ENCODE data around the gene ADAMTS8. TPM values are rescaled to one million over a fixed set of nuclear protein-coding genes. Genes with fewer than 3 reads are reported as not detected.
A peak's percentile ranks its signal among the peaks of the same experiment; 100 is the strongest.

ADAMTS8 gene
- total RNA-seq, 6 experiments from 2014 or later = 0.11 TPM; not detected in 5

DNA sequence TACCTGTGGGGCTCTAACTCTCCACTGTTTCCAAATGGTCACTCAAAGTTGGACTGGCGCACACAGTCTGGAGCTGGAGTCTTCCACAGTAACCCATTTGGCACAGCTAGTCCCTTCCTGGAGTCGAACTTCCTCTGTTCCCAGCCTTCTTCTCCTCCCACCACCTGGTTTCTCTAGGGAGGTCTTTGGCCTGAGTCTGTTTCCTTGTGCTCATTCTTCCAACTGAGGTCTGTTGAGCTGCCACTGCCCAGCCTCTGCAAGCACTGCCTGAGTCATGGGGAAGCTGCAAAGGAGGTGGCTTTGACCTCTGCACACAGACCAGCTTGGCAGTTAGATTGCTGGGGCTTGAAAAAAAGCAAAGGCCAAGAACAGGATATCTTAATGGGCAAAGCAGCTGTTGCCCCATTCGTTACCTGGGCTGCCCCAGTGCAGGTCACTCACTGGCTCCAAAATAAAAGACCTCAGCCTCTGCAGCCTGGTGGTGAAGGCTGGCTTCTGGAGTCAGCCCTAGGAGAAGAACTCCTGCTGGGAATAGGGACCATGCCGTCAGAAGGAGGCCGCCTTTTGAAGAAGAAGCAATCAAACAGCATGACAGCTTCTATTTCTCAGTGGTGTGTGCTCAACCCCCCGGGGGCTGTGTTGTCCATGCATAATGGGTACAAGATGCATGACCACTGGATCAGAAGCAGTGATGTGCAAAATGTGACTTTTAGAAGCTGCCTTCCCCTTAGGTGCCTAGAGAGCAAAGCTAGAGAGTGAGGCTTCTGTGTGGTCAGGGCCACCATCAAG is 23.0 kb upstream of the ADAMTS8 start:
- Histone ChIP-seq H3K4me1 (peaks cover 0 to 16% (median 0%) of the 10 kb centered on the region in 4 donors), H3K27ac (no peak overlapping the region), H3K36me3 (no peaks in the 10 kb centered on the region), H3K4me3 (no peak overlapping the region), H3K9me3 (no peaks in the 10 kb centered on the region), H3K27me3 (peaks cover 0 to 6% of the 10 kb centered on the region in 2 donors)
- WGBS (ENCODE audit: insufficient coverage, low coverage, low lambda C conversion rate, missing lambda C conversion rate) = 67% methylated on average over 5 of the region's 6 CpGs
- TF ChIP-seq POLR2A (IDR thresholded peaks at IDR 0.05) = no peak
- TF ChIP-seq, protein P1, sequence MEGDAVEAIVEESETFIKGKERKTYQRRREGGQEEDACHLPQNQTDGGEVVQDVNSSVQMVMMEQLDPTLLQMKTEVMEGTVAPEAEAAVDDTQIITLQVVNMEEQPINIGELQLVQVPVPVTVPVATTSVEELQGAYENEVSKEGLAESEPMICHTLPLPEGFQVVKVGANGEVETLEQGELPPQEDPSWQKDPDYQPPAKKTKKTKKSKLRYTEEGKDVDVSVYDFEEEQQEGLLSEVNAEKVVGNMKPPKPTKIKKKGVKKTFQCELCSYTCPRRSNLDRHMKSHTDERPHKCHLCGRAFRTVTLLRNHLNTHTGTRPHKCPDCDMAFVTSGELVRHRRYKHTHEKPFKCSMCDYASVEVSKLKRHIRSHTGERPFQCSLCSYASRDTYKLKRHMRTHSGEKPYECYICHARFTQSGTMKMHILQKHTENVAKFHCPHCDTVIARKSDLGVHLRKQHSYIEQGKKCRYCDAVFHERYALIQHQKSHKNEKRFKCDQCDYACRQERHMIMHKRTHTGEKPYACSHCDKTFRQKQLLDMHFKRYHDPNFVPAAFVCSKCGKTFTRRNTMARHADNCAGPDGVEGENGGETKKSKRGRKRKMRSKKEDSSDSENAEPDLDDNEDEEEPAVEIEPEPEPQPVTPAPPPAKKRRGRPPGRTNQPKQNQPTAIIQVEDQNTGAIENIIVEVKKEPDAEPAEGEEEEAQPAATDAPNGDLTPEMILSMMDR (IDR thresholded peaks at IDR 0.05) = no peak
- DNase-seq (no peak), ATAC-seq (no peak)
- intact Hi-C loops (cut with DNase I) = no loop called here

DNA sequence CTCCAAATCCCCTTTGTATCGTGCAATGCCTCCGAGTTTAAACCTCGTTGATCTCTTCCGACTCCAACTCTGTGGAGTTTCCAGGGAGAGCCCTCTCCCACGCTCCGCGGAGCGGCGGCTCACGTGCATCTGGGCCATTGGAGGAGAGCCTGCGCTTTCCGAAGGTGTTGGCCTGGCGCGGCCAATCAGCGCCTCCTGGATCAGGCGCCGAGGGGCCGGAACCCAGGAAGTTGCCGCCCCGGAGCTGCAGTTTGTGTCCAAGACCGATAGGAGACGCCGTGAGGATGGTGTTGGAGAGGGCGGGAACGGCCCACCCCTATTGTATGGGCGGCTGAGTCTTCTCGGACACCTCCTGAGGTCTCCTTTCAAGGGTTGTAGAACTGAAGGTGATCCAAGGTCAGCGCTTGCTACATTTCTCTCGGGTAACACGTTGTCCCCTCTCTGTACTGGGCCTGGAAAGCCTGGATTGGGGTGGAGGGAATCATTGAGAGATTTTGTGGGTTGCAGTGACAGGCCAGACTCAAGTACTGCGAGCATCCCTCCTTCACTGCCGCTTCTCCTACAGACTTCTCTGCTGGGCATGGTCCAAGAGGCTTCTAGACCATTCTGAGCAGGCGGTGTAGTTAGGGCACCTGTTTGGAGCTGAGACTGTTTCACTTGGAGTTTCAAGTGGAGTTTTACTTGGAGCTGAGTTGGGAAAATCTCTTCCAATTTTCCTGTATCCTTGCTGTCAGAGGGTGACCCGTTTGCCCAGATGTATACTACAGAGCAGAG is 21.8 kb upstream of the ADAMTS8 start:
- 43% methylated on average over 7 of the region's 34 CpGs for WGBS (ENCODE audit: insufficient coverage, low coverage, low lambda C conversion rate, missing lambda C conversion rate)
- peaks cover 0 to 16% (median 0%) of the 10 kb centered on the region in 4 donors for H3K4me1 ChIP-seq
- intact Hi-C loops (cut with DNase I) = loop anchor here in 1 of 2 donors (10.0 kb wide), 1 partner anchor 405 kb away; no protein-coding TSS in a partner anchor
- H3K36me3 ChIP-seq = no peaks in the 10 kb centered on the region
- H3K4me3 ChIP-seq = peak overlapping the region in 2 of 3 donors; percentile 42 to 45
- no peaks in the 10 kb centered on the region for H3K9me3 ChIP-seq
- TF ChIP-seq, protein P1 (IDR thresholded peaks at IDR 0.05) = peak; percentile 10 to 22 (median 18)
- TF ChIP-seq POLR2A (IDR thresholded peaks at IDR 0.05) = no peak
- H3K27me3 ChIP-seq = peaks cover 0 to 6% of the 10 kb centered on the region in 2 donors
- DNase-seq (no peak), ATAC-seq (peak; percentile 10 to 45 (median 21))
- H3K27ac ChIP-seq = no peak overlapping the region

DNA sequence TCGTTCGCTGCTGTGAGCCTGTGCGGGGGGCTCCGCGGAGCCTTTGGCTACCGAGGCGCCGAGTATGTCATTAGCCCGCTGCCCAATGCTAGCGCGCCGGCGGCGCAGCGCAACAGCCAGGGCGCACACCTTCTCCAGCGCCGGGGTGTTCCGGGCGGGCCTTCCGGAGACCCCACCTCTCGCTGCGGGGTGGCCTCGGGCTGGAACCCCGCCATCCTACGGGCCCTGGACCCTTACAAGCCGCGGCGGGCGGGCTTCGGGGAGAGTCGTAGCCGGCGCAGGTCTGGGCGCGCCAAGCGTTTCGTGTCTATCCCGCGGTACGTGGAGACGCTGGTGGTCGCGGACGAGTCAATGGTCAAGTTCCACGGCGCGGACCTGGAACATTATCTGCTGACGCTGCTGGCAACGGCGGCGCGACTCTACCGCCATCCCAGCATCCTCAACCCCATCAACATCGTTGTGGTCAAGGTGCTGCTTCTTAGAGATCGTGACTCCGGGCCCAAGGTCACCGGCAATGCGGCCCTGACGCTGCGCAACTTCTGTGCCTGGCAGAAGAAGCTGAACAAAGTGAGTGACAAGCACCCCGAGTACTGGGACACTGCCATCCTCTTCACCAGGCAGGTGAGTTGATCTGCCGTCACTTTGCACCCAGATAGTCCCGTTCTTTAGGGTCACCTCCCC is 21.0 kb upstream of the ADAMTS8 start:
- H3K4me3 ChIP-seq = peak overlapping the region; percentile 27 to 45 (median 42)
- no peak overlapping the region for H3K27ac ChIP-seq
- no peak for TF ChIP-seq POLR2A (IDR thresholded peaks at IDR 0.05)
- TF ChIP-seq, protein P1 (IDR thresholded peaks at IDR 0.05) = no peak
- H3K27me3 ChIP-seq = peaks cover 0 to 6% of the 10 kb centered on the region in 2 donors
- DNase-seq (no peak), ATAC-seq (no peak)
- WGBS (ENCODE audit: insufficient coverage, low coverage, low lambda C conversion rate, missing lambda C conversion rate) = 5% methylated on average over 30 of the region's 64 CpGs
- intact Hi-C loops (cut with DNase I) = loop anchor here in 1 of 2 donors (10.0 kb wide), 1 partner anchor 405 kb away; no protein-coding TSS in a partner anchor
- H3K4me1 ChIP-seq = peaks cover 0 to 16% (median 0%) of the 10 kb centered on the region in 4 donors
- H3K36me3 ChIP-seq = no peaks in the 10 kb centered on the region
- no peaks in the 10 kb centered on the region for H3K9me3 ChIP-seq

Data from right lobe of liver (tissue), 6 donors.